NCI-H1694 treated with DMSO at 0.1 percent for 48 hours (cell line): ENCODE measurements around the gene AVEN.

Source experiments
- DNase-seq: peaks from one replicate; lab custom pipeline; 2025; lab: John Stamatoyannopoulos, UW

The AVEN gene

DNA sequence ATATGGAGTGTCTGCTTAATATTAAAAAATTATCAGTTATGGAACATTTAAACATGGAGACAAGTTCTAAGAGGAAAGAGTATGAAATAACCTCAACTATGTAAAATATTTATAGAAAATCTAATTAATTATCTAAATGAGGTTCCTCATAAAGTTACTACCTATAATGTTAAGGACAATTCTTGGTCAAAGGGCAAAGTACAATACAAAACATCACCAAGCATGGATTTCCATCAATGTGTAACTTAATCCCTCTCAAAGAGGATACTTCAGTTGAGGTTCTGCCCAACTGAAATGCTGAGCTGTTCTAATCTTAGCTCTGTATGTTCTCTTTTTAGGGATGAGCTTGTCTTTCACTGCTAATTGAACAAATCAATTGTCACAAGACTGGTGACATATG lies 126.7 kb downstream of the AVEN start:
- no peak for DNase-seq

DNA sequence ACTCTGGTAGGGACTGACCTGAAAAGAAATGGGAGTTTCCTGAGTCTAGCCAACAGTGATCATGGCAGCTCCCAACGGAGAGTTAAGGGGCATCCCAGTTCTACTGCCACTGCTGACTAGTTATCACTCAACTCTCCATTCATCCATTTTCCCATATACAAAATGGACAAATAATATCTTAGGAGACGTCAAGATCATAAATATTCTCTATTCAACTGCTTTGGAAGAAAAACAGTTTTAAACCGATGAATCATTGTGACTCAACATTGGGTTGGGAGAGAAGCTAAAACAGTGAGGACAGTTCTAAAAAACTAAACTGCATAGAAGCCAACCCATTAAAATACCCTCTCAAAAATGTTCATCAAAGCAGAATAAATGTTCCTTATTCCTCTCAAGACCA lies 128.3 kb downstream of the AVEN start:
- DNase-seq = no peak

DNA sequence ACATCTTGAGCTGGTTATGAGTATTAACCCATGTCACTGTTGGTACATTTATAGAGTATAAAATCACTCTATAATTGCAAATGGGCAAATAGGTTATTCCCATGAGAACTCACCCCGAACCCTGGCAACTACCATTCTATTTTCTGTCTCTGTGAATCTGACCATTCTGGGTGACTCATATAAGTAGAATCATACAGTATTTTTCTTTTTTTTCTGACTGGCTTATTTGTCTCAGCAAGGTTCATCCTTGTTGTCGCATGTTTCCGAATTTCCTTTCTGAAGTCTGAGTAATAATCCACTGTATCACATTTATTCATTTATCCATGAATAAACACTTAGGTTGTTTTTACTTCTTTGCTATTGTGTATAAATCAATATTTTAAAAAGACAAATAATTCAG lies 130.6 kb downstream of the AVEN start:
- no peak for DNase-seq

DNA sequence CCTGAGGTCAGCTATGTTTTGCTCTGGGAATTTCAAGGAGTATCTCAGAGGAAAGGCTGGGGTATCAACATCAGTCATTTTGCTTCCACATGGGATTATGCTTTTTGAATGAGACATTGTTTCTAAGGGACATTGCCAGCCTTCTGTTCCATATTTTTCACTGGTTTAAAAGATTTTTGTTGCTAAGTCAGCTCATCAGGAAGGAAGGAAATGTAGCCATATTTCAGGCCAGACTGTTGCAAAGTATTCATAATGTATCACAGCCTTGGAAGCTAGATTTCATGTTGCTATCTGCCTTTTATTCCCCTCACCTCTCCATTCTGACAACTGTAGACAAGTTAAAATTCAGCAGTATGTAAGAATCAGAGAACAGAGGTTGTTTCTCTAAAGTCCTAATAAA lies 131.7 kb downstream of the AVEN start:
- DNase-seq = no peak

DNA sequence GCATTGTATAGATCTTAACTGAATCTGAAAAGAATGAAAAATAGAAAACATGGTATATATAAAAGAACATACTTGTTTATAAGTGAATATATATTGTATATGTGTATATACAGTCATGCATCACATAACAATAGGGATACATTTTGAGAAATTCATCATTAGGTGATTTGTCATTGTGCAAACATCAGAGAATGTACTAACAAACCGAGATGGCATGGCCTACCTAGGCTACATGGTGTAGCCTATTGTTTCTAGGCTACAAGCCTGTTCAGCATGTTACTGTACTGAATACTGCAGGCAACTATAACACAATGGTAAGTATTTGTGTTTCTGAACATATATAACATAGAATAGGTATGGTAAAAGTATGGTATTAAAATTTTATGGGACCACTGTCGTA lies 135.3 kb downstream of the AVEN start:
- DNase-seq = no peak

DNA sequence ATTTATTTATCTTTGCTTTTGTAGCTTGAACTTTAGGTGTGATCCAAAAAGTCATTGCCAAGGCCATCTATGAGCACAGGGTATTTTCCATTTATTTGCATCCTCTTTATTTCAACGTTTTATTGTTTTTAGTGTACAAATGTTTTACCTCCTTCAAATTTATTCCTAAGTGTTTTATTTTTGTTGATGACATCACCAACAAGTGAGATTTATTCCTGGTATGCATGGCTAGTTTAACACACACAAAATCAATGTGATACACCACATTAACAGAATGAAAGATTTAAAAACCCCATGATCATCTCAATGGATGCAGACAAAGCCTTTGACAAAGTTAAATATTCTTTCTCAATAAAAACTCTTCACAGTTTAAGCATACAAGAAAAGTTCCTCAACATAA lies 137.0 kb downstream of the AVEN start:
- DNase-seq = no peak

DNA sequence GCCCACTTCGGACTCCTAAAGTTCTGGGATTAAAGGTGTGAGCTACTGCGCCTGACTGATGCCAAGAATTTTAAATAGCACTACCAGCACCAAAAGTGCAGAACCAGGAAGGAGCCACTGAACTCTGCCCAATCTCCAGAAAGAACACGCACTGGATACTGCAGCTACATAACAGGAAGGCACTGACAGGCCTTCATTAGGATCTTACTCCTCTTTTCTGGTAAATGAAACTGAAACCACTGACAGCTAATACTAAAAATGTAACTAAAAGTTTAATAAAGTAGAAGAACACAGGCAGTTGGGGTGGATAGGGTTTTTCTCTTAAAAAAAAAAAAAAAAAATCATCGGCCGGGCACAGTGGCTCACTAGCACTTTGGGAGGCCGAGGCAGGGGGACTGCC lies 144.8 kb downstream of the AVEN start:
- no peak for DNase-seq

DNA sequence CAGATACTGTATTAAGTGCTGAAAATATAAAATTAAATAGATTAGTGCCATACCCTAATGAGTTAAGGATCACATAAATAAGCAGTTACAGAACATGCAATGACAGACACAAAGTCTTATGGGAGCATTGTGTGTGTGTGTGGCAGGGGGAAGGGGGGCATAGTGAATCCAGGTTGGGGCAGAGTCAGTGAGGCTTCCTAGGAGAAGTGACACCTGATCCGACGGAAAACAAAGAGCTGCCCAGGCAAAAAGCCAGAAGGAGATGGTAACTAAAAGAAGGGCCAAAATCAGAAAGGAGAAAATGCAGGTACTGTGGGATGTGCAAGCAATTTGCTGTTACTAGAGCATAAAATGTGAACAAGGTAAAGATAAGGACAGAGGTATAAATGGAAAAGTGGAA lies 150.8 kb downstream of the AVEN start:
- DNase-seq = no peak

DNA sequence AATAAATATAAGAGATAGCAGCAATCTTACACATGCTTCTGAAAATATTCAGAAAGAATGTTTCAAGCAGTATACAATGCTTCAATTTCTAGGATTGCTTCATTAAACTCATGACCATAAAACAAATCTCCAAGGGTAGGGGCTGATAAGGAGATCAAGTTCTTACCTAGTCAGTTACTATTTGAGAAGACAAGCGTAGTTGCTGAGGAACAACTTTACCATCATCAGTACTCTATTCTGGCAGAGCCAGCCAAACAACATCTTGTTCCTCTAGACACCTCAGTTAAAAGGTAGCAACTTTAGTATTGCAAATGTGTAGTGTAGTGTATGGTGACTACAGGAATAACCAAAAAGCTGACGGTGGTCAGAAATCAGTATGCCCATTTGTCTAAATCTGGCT lies 156.1 kb downstream of the AVEN start:
- DNase-seq = no peak

DNA sequence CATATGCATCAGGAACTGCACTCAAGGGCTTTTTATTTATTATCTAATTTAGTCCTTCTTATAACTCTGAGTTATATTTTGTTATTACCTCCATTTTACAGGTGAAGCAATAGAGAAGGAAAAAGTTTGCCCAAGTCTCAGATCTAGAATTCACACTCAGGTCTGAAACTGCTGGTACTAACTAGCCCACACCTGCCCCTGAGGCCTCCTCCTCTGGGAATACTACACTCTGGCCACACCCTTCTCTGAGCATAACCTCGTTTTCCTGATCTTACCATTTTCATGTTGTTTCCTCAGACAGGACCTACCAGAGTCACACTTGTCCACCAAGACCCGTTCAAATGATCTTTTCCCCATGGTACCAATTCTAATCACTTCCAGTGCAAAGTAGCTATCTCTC lies 164.8 kb downstream of the AVEN start:
- DNase-seq = no peak

DNA sequence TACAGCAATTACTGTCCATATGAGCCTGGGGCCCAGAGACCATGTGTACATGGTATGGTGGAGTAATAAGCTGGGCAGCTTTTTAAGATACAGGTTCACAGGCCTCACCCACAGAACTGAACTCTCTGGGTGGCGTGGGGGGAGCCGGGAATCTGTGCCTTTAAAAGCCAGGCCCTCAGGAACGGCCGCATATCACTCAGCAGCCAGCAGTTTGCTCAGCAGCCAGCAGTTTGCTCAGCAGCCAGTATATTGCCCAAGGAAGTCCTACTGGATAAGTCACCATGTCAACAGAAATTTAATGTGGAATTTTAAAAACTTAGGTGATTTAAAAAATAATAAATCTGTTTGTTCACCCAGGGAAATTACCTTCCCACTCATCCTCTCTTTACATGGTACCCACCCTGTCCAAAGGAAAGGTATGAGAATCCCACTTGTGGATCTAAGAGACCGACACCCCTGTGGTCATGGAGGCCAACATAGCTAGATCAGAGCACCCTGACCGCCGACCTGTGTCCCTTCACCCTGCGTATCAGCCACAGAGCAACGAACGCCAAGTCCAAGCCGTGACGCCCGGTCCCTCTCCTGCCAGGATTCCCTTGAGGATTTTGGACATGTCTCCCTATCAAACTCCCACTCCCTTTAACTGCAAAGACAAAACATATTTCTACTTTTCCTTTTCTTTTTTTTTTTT lies 166.4 kb downstream of the AVEN start:
- DNase-seq = no peak

DNA sequence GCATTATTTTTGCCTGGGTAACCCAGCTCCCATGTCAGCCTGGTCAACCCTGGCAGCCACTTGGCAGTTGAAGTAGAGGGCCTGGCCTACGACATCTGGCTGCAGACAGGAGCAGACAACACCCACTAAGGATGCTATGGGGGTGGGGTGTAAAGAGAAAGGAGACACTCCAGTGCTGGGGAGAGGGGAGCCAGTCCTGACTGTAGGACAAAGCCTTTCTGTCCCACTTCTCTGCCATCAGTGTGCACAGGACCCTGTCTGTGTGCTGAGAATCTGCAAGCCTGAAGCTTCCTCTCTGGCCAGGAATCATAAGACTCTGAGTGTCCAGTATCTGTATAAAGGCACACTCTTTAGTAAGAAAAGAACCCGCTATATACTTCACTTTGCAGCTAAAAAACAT lies 167.0 kb downstream of the AVEN start:
- no peak for DNase-seq

DNA sequence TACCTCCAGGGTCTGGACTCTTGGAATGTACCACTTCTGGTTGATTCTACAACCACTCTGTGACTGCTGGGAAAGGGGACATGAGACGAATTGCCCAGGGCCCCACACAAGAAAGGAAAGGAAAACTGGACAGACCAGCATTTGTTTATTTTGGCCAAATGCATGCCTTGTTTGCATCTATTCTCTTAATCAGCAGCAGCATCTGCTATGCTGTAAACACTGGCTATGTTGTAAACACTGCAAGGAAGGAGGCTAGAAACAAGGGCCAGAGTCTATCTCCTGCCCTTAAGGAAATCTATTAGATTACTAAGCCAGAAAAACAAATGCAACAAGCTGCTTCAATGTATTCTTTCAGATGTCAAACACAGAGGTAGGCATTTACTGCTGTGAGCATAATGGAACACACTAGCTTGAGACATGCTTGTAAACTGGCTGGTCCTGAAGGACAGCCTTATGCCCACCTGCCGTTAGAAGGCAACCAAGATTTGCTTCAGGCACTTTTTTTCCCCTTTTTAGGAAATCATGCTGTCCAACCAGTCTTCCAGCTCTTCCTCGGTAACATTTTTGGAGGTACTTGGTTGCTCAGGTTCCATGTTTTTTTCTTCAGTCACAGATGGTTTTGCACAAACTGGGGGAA lies 172.8 kb downstream of the AVEN start:
- DNase-seq = no peak

DNA sequence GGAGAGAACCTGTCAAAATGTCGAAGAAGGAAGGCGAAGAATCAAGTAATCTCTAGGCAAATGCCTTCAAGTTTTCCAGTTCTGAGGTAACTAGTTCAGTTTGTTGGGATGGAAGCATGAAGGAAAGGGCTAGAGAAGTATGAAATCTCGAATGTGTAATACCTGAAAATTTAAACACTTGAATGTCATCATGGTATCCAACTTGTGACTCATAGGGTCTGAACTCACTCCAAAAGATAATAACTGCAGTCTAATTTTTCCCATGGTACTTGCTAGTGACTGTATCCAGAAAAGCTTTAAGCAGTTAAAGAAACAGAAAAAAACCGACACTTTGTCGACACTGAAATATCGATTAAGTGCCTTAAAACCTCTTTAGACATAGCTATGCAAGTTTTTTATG lies 173.6 kb downstream of the AVEN start:
- DNase-seq = no peak

DNA sequence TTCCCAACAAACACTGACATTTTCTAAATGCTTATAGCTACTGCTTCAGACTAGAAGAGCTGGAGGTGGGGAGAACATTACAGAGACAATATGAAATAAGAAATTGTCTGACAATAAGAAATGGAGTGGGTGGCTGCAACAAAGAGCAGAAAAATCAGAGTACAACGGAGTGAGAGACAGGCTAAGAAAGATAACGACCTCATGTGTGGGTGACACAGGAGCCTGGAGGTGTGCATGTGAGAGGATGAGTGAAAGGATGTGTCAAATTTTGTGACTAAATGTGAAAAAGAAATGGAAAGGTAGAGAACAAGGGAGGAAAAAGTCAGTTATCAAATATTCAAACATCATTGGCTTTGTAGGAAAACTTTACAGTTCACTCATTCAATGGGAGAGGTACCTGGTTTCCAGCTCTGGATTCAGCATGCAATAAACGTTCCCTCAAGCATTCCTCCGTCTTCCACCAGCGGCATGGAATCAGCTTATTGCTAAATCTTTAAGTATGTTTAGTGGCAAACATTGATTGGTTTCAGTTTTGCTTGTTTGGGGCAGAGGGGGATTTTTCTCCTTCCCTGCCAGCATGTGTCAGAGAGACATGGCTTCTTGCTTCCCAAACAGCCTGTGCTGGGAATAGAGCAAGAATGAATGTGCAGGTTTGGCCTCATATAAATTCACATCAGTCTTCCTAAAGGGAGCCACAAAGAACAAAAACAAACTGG lies 174.5 kb downstream of the AVEN start:
- no peak for DNase-seq

DNA sequence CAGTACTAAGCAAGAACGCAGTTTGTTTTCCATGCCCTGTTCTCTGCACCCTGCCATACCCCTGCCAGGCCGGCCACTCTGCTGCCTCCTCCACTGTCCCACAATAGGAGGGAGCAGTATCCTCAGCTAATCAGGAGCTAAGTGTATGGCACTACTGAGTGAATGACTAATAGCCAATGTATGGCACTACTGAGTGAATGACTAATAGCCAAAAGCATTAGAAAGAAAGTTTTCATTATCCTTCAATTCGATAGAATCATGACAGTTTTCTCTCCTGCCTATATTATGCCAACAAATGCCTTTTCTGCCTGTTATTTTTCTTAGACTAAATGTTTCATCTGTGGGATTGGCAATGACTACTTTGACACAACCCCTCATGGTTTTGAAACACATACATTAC lies 178.2 kb downstream of the AVEN start:
- no peak for DNase-seq

DNA sequence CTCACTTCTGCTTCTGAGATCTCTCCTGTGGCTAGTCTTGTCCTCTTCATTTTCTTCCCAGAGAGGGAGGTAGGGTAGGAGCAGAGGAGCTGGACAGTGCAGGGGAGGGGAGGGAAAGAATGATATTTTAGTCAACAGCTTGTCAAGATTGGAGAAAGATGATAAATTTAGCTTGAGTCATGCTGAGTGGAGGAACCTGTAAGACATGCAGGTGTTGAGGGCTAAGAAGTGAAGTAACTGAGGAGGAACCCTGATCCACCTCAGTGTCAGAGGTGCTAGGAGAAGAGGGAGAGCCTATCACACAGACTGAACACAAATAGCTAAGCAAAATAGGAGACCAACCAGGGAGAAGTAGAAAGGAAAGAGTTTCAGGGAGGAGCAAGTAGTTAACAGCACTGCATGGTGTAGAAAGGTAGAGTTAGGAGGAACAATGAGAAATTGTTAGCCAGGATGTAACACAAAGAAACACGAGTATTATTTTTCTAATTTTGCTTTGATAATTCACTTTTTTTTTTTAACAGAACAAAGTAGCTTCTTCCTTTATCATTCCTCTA lies 178.9 kb downstream of the AVEN start:
- DNase-seq = no peak

DNA sequence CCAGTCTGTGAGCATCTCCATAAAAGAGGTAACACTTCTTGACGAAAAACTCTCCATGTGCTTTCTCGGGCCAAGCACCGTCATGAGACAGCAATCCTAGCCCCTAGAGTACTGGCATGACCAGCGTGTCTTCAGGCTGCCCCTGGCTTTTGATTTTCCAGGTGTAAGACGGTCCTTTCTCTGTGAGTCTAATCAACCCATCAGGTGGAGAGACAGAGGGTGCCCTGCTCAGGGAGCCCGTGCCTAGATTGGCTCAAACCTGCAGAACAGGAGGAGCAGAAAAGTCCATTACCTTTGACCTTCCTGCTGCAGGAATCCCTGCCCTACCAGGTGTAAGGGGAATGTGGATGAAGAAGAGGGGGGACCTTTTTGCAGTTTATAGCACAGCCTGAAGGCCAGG lies 180.2 kb downstream of the AVEN start:
- DNase-seq = no peak

DNA sequence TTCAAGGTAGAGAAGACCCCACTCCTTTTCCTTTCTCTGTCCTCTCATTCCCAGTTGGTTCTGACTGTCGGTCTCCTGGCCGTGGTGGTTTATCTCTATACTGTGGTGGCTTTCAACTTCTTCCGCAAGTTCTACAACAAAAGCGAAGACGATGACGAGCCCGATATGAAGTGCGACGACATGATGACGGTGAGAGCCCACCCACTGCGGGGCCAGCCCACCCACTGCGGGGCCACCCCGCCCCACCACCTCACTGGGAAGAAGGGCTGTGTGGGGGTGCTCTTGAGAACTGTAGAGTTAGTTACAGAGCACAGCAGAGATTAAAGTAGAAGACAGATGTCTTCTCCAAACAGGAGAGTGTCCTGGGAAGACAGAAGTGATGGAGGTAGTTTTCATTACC lies 181.3 kb downstream of the AVEN start:
- no peak for DNase-seq

DNA sequence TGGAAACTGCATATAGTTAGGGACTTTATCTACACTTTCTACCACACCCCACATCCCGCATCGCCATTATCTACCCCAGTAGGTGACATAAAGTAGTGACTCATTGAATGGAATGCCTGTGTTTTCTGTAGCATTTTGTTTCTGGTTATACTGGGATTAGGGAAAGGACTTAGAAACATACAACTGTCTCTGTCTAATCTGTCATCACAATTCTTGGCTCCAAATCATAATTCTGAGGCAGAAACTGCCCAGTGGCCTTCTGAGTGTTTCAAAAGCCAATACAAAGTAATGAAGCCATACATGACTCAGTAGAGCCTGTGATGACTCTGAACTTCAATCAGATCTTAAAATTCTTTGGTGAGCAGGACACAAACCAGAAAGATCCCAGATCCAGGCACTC lies 186.4 kb downstream of the AVEN start:
- DNase-seq = no peak

DNA sequence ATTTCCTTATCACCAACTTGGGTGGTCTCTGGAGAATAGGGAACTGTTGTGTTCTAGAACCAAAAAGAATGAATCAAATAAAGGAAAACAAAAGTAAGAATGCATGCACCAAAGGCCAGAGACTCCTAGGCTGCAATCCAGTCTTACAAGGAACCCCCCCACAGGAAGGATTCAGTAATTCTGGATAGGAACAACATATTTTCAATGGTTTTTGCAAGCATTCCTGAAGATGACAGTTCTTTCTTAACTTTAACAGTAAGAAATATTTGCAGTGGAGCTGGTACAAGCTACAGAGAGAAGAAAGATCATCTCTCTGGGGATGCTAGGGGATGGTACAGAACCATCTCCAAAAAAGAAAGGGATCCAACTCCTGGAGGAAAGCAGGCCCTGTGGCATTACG lies 186.9 kb downstream of the AVEN start:
- no peak for DNase-seq

DNA sequence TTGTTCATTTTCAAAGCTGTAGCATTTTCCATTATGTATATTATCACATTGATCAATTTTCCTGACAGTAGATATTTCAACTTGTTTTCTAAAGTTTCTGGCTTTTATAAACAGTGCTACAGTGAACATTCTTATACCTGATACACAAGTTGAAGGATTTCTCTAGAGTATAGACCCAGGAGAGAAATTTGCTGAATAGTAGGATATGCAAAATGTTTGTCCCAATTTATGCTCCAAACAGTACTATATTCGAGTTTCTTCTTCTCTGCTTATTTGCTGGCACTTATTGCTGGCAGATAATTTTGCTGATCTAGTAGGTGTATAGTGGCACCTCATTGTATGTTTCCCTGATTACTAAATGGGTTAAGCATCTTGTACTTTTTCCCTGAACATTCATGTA lies 187.9 kb downstream of the AVEN start:
- no peak for DNase-seq

DNA sequence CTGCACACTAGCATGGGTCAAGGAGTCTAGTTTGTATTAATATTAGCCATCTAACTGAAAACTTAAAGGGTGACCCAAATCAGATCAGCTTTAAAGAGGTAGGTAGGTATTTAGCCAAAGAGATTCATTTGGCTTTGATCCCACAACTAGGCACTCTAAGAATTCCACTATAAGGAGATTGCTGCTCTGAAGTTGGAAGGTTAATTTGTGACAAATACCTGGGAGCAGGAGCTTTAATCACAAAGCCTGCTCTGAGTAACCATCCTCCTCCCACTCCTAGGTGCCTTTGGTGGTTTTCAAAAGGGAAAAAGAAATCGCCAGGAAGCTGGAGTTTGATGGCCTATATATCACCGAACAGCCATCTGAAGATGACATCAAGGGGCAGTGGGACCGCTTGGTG lies 191.0 kb downstream of the AVEN start:
- DNase-seq = no peak
